ENCODE results near the gene KCNK16. TPM values are rescaled to one million over a fixed set of nuclear protein-coding genes. Genes with fewer than 3 reads are reported as not detected.

Gene KCNK16
- polyA plus RNA-seq, 3 donors, result not detected

DNA sequence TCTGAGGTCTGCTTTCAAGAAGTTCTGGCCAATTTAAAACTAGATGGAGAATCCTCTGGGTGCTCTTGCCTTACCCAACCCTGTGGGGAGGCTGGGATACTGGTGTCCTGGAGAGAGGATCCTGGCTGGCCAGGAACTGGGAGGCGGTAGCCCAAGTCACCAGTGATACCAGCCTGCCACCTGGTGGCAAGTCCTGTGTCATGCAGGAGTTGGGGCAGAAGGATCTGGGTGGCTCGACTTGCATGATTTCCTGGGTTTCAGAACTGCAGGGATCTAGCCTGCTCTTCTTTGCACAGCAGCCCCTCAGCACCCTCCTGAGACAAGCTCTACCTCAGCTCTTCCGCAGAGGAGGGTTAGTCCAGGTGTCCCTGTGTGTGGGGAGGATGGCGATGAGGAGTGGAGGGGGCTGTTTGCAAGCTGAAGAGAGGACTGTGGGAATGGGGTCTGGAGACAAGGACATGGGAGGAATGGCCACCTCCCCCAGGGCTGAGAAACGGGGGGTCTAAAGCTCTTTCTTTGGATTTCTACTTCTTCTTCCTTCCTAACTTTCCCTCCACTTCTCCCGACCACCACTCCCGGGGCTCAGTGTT lies 12.5 kb downstream of the KCNK16 start:
- peak overlapping the region in 1 of 2 donors; percentile 15 for H3K4me3 Mint-ChIP-seq
- Histone ChIP-seq H3K27me3 (ENCODE audit: control insufficient read depth in 2 of 2, insufficient read depth in 2 of 2, low read length in 2 of 2) (peaks cover 34 to 41% of the 10 kb centered on the region in 2 donors), H4K20me1 (ENCODE audit: insufficient read depth, low read length) (no peaks in the 10 kb centered on the region), H3K9me3 (replicated peaks in 1 of 2; ENCODE audit: control insufficient read depth in 1 of 2, insufficient read depth in 1 of 2, low read length in 2 of 2) (peaks cover 0 to 19% of the 10 kb centered on the region in 2 donors), H3K4me1 (ENCODE audit: control insufficient read depth in 1 of 2, insufficient read depth in 2 of 2, low read length in 2 of 2) (peaks cover 23 to 24% of the 10 kb centered on the region in 2 donors), H3K79me2 (ENCODE audit: insufficient read depth, low read length) (no peaks in the 10 kb centered on the region), H3K4me3 (replicated peaks in 1 of 3; ENCODE audit: low read depth in 2 of 3, low read length in 3 of 3) (no peak overlapping the region), H3K27ac (ENCODE audit: low read depth in 1 of 2, low read length in 2 of 2) (no peak overlapping the region), H3K4me2 (replicated peaks; ENCODE audit: extremely low read depth, low read length, poor library complexity, severe bottlenecking) (no peak overlapping the region), H3K9ac (ENCODE audit: insufficient read depth, low read length, poor library complexity, severe bottlenecking) (no peak overlapping the region), H2AFZ (ENCODE audit: insufficient read depth, low read depth, low read length, poor library complexity, severe bottlenecking) (no peak overlapping the region), H3K36me3 (replicated peaks in 1 of 2; ENCODE audit: control insufficient read depth in 1 of 2, insufficient read depth in 2 of 2, low read length in 2 of 2) (no peaks in the 10 kb centered on the region)
- peak; percentile 45 to 62 (median 55) for DNase-seq
- H3K9me3 Mint-ChIP-seq, result peaks cover 0 to 23% (median 2%) of the 10 kb centered on the region in 7 donors
- H3K36me3 Mint-ChIP-seq, result peaks cover 0 to 5% of the 10 kb centered on the region in 2 donors
- 55% methylated on average over 4 of the region's 7 CpGs for WGBS (ENCODE audit: insufficient coverage)
- intact Hi-C loops (cut with micrococcal nuclease), result loop anchor here (2.0 to 10.0 kb wide), 3 partner anchors 85 to 439 kb away; partner anchors contain the start of gene KCNK5 (in 1 of the 2)
- peaks cover 19% of the 10 kb centered on the region for H3K4me1 Mint-ChIP-seq
- peak overlapping the region in 3 of 7 donors; percentile 12 to 73 (median 15) for H3K27ac Mint-ChIP-seq
- peaks cover 41 to 43% (median 41%) of the 10 kb centered on the region in 3 donors for H3K27me3 Mint-ChIP-seq (ENCODE audit: low read depth in 3 of 3)
- TF ChIP-seq, protein P1, sequence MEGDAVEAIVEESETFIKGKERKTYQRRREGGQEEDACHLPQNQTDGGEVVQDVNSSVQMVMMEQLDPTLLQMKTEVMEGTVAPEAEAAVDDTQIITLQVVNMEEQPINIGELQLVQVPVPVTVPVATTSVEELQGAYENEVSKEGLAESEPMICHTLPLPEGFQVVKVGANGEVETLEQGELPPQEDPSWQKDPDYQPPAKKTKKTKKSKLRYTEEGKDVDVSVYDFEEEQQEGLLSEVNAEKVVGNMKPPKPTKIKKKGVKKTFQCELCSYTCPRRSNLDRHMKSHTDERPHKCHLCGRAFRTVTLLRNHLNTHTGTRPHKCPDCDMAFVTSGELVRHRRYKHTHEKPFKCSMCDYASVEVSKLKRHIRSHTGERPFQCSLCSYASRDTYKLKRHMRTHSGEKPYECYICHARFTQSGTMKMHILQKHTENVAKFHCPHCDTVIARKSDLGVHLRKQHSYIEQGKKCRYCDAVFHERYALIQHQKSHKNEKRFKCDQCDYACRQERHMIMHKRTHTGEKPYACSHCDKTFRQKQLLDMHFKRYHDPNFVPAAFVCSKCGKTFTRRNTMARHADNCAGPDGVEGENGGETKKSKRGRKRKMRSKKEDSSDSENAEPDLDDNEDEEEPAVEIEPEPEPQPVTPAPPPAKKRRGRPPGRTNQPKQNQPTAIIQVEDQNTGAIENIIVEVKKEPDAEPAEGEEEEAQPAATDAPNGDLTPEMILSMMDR (IDR thresholded peaks at IDR 0.05), result peak; percentile 94

DNA sequence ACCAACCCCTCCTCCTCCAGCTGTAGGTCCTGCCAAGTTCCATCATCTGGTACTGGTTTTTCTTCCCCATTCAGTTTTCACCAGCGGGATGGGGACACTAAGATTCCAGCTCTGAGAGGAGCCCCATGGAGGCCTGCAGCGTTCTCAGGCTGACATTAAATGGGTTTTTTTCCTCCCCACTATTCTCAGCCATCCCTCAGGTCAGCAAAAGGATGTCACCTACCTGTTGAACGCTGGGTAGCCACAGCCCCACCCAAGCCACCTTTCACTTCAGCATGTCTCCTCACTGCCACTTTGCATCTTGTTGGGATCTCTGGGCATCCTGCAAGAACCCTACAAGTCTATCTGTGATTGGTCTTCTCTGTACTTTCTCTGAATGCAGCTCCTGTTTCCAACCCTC lies 15.0 kb downstream of the KCNK16 start:
- DNase-seq, result no peak
- WGBS (ENCODE audit: insufficient coverage), result 84% methylated on average over 3 of the region's 3 CpGs
- Mint-ChIP-seq H3K27ac (no peak overlapping the region), H3K36me3 (peaks cover 0 to 5% of the 10 kb centered on the region in 2 donors), H3K4me1 (peaks cover 5% of the 10 kb centered on the region), H3K9me3 (peaks cover 0 to 8% (median 3%) of the 10 kb centered on the region in 7 donors), H3K27me3 (ENCODE audit: low read depth in 3 of 3) (peaks cover 16 to 19% (median 18%) of the 10 kb centered on the region in 3 donors), H3K4me3 (no peak overlapping the region)
- intact Hi-C loops (cut with micrococcal nuclease), result loop anchor here in 1 of 2 donors (5.0 to 10.0 kb wide), 2 partner anchors 83 to 435 kb away; partner anchors contain the start of gene KCNK5
- H3K27ac ChIP-seq (ENCODE audit: low read depth in 1 of 2, low read length in 2 of 2), result no peak overlapping the region
- peaks cover 0 to 7% of the 10 kb centered on the region in 2 donors for H3K4me1 ChIP-seq (ENCODE audit: control insufficient read depth in 1 of 2, insufficient read depth in 2 of 2, low read length in 2 of 2)
- H3K4me2 ChIP-seq (replicated peaks; ENCODE audit: extremely low read depth, low read length, poor library complexity, severe bottlenecking), result no peak overlapping the region
- H4K20me1 ChIP-seq (ENCODE audit: insufficient read depth, low read length), result no peaks in the 10 kb centered on the region
- no peaks in the 10 kb centered on the region for H3K79me2 ChIP-seq (ENCODE audit: insufficient read depth, low read length)
- peaks cover 9 to 15% of the 10 kb centered on the region in 2 donors for H3K27me3 ChIP-seq (ENCODE audit: control insufficient read depth in 2 of 2, insufficient read depth in 2 of 2, low read length in 2 of 2)
- no peaks in the 10 kb centered on the region for H3K36me3 ChIP-seq (replicated peaks in 1 of 2; ENCODE audit: control insufficient read depth in 1 of 2, insufficient read depth in 2 of 2, low read length in 2 of 2)
- H3K4me3 ChIP-seq (replicated peaks in 1 of 3; ENCODE audit: low read depth in 2 of 3, low read length in 3 of 3), result no peak overlapping the region
- peaks cover 0 to under 1% of the 10 kb centered on the region in 2 donors for H3K9me3 ChIP-seq (replicated peaks in 1 of 2; ENCODE audit: control insufficient read depth in 1 of 2, insufficient read depth in 1 of 2, low read length in 2 of 2)
- H3K9ac ChIP-seq (ENCODE audit: insufficient read depth, low read length, poor library complexity, severe bottlenecking), result no peak overlapping the region
- H2AFZ ChIP-seq (ENCODE audit: insufficient read depth, low read depth, low read length, poor library complexity, severe bottlenecking), result no peak overlapping the region
- TF ChIP-seq, protein P1 (IDR thresholded peaks at IDR 0.05), result no peak
